GM19238 (cell line): ENCODE results near the gene PRSS56.
"Not testable (repeated sequence)": the region's sequence is repeated elsewhere in the genome, so short reads cannot be mapped to it uniquely, and the experiment has no call there.

Source experiments
- DNase-seq: peaks from one replicate; pipeline ENCODE4 v3.0.0; 2011; ENCODE audit warnings: low spot score; ENCODE audit not compliant: insufficient read length

The PRSS56 gene

DNA sequence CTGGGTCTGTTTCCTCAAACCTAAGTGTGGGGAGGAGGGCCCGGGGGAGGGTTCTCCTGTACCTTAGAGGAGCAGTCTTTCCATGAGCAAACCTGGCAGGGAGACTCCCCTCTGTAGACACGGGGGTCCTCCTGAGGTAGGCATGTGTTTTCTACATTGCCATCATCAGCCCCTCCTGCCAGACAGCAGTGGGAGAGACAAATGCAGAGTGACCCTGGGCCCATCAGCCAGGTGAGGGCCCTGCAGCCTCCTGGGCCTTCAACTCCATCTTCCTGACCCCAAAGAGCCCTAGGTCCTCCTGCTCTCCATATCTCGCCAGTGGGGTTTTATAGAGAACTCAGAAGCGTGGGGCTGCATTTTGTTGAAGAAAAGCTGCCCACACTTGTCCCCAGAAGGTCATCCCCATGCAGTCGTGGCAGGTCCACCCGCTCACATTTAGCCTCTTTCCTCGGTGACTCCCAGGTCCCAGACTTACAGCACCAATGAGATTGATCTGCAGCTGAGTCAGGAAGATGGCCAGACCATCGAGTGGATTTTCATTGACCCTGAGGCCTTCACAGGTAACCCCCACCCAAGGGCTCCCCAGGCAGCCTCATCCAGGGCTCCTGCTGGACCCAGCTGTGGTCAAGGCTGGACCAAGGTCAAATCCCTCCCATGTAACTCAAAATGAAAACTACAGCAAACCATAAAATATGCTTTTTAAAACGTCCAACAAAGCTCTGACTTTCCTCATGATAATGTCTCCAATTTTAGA is 21.9 kb downstream of the PRSS56 start:
- DNase-seq = no peak

DNA sequence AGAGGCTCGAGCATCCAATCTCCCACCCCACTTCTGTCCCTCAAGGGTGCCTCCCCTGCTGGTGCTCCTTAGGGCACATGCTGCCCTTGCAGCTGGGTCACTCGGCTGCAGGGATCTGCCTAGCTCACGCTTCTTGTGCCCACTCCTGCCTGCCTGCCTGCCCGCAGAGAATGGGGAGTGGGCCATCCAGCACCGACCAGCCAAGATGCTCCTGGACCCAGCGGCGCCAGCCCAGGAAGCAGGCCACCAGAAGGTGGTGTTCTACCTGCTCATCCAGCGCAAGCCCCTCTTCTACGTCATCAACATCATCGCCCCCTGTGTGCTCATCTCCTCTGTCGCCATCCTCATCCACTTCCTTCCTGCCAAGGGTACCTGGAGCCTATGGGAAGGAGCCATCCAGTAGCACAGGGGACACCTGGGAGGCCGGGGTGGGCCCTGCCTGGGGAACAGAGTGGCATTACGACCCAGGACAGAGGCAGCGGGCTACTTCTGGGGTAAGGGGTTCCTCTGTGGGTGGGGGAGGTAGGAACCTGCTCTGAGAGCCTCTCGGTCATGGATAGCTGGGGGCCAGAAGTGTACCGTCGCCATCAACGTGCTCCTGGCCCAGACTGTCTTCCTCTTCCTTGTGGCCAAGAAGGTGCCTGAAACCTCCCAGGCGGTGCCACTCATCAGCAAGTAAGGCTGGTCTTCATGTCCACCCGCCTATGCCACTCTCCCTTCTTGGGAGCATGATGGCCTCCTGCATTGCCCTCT is 22.7 kb downstream of the PRSS56 start:
- DNase-seq = no peak

DNA sequence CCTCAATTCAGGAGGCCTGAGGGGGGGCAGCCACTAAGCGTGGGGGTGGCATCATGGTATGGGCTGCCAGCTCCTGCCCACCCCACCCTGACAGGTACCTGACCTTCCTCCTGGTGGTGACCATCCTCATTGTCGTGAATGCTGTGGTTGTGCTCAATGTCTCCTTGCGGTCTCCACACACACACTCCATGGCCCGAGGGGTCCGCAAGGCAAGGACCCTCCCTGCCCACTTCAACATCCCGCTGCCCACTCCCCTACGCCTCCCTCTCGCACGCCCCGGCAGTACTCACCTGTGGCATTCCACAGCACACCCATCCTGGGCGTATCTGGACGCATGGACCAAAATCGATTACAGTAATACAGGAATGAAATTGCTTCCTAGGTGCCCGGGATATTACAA is 23.3 kb downstream of the PRSS56 start:
- DNase-seq = no peak

DNA sequence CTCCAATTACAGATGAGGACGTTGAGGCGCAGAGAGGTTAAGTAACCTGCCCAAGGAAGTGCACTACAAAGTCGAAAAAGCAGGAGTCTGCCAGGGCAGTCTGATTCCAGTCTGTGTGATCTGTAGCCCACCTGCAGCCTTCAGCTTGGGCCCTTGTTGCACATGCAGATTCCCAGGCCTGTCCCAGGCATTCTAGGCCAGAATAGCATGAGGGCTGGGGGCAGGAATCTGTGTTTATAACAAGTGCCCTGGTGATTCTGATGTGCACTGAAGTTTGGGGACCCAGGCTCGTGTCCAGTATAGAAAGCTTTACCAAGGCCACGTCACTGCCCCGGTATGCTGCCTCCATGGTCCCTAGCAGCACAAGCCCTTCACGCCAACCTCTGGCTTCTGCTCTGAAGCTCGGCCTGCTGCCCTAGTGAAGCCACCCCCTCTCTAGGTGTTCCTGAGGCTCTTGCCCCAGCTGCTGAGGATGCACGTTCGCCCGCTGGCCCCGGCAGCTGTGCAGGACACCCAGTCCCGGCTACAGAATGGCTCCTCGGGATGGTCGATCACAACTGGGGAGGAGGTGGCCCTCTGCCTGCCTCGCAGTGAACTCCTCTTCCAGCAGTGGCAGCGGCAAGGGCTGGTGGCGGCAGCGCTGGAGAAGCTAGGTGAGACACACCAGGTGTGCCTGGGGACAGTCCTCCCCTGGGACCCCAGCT is 23.9 kb downstream of the PRSS56 start:
- no peak for DNase-seq

DNA sequence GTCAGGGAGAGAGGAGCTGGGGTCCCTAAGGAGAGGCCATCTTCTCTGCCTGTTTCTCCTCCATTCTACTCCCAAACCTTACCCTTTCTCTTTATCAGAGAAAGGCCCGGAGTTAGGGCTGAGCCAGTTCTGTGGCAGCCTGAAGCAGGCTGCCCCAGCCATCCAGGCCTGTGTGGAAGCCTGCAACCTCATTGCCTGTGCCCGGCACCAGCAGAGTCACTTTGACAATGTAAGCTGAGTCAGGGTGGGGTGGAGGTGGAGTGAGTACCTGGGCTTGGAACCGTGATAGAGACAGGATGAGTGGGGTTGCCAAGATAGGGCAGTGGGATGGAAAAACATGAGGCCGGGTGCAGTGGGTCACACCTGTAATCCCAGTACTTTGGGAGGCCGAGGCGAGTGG is 24.5 kb downstream of the PRSS56 start:
- DNase-seq = no peak

DNA sequence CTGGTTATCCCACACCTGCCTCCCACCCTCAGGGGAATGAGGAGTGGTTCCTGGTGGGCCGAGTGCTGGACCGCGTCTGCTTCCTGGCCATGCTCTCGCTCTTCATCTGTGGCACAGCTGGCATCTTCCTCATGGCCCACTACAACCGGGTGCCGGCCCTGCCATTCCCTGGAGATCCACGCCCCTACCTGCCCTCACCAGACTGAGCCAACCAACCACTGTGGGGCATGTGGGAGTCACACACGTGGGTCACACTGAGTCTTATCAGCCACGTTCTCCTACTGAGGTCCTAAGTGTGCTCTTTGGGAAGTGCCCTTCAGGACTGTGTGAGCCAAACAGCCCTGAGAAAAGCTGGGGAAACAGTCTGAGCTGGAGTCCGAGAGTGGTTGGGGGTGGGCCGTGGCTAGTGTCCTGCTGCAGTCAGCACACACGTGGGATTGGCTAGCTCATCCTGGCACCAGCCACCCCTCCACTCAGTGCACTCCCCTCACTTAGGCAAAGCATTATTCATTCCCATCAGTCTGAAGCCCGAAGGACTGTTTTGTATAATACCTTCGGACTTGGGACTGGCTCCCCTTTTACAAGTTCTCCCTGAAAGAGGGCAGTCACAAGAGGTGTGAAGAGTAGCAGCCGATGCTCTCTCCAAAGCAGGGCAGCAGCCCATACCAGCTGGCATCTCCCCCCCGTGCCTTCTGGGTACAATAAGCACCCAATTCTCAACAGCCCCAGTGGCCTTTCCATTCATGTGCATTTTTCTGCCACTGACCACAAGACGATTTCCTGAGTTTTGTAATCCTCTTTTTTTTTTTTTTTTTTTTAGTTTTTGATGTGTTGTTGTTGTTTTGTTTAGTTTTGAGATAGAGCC is 25.6 kb downstream of the PRSS56 start:
- no peak for DNase-seq

DNA sequence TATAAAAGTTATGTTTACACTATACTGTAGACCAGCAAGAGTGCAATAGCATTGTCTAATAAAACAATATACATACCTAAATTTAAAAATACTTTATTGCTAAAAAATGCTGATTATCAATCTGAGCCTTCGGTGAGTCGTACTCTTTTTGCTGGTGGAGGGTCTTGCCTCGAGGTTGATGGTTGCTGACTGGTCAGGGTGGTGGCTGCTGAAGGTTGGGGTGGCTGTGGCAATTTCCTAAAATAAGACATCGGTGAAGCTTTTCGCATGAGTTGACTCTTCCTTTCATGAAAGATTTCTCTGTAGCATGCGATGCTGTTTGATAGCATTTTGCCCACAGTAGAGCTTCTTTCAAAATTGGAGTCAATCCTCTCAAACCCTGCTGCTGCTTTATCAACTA is 27.8 kb downstream of the PRSS56 start:
- no peak for DNase-seq

DNA sequence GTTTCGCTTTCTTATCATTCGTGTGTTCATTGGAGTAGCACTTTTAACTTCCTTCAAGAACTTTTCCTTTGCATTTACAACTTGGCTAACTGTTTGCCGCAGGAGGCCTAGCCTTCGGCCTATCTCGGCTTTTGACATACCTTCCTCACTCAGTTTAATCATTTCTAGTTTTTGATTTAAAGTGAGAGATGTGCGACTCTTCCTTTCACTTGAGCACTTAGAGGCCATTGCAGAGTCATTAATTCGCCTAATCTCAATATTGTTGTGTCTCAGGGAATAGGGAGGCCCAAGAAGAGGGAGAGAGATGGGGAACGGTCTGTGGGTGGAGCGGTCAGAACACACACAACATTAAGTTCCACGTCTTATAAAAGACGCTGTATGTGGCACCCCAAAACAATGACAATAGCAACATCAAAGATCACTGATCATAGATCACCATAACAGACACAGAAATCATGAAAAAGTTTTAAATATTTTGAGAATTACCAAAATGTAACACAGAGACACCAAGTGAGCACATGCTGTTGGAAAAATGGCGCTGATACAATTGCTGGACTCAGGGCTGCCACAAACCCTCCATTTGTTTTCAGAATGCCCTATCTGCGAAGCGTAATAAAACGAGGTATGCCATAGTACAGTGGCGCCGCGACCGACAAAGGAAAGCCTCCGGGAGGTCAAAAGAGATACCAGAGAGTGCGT is 29.6 kb downstream of the PRSS56 start:
- DNase-seq = no peak

DNA sequence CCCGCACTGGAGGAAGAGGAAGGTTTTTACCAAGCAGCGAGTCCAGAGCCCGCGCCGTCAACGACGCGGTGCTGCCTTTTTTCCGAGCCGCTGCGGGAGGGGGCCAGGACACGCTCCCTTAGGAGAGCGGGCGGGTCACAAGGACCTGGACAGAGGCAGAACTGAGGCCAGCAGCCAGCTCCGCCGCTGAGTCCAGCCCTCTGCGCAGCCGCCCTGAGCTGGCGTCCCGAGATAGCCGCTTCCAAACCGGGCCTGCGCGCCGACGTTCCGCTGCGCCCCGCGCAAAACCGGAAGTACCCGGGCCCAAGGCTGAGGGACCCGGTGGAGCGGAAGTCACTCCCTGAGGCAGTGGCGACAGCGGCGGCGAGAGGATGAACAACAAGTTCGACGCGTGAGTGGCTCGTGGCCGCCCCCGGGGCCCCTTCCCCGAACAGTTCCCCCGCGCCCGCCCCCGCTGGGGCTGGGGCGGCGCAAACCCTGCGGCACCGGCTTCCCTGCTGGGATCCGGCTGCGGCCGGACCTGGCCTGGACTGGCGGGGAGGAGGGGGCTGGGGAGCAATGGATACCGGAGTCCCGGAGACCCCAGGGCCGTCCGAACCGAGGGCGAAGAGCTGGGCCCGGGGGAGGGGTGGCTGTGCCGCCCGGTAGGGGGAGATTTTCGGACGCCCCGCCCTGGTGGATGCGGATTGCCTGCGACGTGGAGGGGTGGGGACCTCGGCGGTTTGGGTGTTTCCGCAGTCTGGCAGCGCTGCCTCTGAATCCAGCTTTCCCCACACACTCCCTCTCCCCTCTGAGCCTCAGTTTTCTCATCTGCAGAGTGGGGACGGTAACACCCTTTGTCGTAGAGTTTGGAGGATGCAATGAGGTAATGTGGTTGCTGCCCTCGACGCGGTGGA is 30.4 kb downstream of the PRSS56 start, which contains the start of the genes EIF4E2 and TIGD1:
TSS of gene EIF4E2 (plus strand) at position 336 of the 896 bp plus-strand sequence. CDS start at position 372, 36 bp downstream.
TSS of gene TIGD1 (minus strand) at position 204 of the 896 bp plus-strand sequence. CDS start 675 bp downstream, outside the sequence.
- peak; percentile 99 for DNase-seq

DNA sequence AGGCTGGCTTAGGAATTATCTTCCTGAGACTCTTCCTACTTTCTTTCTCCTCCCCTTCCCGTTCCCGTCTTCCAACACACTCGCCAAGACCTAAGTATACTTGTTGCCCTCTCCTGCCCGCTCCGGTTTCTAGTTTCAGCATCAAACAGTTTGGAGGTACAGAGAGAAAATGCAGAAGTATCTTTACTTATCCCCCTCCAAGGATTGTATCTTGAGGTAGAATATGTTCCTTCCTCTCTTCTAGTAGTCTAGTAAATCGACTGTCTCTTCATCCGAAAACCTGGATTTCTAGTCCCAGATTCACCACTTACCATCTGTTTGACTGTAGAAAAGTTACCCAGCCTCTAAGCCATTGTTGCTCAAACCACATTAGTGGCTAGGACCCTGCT is 31.1 kb downstream of the PRSS56 start:
- no peak for DNase-seq

DNA sequence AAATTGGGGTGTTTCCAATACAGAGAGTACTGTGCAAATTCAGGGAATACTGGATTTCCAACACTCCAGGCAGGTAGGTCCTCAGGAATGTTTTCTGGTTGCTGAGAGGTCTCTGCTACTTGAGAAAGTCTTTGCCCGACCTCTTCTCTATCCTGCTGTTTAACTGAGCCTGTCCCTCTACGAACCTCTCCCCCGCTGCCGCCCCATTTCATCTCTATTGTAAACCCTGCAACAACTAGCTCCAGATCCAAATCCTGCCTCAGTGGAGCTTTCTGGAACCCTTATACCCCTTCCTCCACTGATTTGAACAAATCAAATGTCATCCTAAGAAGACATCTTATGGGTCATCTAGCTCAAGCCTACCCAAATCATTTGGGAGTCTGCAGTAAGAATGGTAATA is 31.6 kb downstream of the PRSS56 start:
- no peak for DNase-seq

DNA sequence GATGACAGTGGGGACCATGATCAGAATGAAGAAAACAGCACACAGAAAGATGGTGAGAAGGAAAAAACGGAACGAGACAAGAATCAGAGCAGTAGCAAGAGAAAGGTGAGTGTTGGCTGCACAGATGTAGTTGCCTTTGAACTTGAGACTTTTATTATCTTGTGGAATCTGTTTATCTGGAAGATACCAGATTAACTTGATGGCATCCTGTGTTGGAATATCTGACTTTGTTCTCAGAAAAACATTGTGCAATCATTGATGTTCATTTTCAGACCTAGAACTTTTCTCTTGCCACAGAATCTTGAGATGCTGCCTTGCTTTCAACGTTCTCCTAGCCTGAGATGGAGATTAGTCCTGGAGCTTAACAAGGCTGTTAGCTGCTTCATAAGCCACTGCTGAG is 36.2 kb downstream of the PRSS56 start:
- no peak for DNase-seq

DNA sequence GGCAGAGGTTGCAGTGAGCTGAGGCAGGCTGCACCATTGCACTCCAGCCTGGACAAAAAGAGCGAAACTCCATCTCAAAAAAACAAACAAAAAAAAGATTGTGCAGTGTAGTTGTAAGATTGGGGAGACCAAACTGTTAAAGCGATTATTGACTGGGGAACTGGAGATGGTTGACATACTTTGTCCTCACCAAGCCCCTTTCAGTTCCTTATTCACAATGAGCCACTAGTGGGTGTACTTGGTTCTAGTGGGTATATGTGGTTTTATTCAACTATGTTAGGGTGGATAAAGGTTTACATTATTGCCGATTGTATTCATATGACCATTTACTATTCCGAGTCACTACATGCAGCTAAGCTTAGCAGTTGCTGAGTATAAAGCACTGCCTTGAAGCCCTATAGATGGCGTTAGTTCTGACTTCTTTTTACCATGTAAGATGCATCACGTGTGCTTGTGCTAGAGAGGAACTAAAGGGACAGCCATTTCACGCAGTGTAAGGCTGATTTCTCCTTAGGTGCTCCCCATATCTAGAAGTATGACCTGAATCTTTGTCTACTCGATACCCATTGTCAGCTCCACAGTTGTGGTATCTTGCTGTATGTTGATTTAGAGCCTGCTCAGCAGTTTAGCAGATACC is 42.4 kb downstream of the PRSS56 start:
- DNase-seq = no peak

DNA sequence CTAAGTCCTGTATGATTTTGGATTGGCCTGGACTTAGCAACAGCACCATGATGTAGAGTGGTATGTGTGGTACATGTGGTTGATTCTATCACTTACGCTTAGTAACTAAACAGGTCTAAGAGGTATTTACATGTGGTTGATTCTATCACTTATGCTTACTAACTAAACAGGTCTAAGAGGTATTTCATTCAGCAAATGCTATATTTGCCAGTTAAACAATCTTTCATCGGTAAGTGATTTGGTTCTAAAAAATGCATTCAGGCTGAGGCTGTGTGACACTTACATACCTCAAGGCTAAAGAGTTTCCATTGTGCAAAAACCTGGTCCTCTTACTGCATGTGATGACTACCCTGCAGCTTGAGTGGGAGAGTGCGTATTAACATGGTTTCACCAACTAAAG is 43.4 kb downstream of the PRSS56 start:
- DNase-seq = no peak

DNA sequence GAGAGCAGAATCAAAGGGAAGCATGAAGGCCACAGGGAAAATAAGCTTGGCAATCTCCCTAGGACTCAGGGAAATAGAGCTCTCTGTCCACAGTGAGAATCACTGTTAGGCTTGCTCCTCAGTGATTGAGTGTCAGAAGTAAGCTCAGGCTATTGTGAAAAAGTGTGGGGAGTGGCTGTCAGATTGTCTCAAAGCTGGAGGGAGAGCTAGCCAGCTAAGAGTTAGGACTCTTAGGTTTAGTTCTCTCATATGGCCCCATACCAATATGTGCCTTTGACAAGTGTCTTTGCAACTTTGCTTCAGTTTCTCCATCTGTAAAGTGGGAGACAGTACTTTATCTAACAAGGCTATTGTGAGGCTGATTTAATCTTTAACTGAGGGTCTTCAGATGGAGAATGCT is 47.5 kb downstream of the PRSS56 start:
- no peak for DNase-seq

DNA sequence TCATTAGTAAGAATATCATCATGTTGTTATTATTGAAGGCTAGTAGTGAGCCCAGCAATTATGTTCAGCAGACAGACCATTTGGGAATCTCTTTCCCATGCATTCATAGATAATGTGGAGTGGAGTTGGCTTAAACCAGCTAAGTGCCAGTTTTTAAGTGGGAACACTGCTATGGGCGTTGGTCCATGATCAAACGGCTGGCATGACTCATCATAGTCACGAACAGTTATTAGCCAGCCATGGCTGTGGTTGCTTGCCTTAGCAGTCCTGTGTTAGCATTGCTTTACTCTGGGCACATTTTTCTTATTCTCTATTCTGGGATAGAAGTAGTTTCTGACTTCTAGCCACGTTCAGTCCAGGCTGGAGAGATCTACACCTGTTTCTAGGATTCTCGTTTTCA is 48.0 kb downstream of the PRSS56 start:
- no peak for DNase-seq

DNA sequence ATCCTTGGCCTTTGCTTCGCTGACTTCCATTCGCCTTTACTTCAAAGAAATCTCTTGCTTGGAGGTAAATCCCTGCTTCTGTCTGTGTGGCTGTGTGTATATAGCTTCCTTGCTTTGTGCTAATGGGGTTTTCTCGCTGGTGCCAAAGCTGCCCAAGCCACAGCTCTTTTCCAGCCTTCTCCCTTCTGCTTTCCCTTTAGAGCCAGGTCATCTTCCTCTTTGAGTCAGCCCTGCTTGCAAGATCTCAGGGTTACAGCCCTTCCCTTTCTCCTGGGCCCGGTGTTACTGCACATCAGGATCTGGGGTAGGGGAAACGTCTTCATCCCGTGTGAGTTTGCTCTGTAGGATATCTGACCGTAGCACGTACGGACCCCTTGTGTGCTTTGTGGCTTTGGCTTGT is 49.4 kb downstream of the PRSS56 start:
- DNase-seq = no peak

DNA sequence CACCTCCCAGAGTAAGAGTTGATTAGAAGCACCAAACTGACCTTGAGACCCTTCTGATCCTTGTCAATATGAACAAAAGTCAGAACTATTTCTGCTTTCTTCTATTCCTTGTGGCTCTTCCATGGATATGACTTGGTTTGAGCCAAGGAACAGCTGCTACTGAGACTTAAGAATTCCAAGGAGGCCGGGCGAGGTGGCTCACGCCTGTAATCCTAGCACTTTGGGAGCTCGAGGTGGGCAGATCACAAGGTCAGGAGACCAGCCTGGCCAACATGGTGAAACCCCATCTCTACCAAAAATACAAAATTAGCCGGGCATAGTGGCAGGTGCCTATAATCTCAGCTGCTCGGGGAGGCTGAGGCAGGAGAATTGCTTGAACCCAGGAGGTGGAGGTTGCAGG is 50.3 kb downstream of the PRSS56 start:
- DNase-seq = not testable (repeated sequence)

DNA sequence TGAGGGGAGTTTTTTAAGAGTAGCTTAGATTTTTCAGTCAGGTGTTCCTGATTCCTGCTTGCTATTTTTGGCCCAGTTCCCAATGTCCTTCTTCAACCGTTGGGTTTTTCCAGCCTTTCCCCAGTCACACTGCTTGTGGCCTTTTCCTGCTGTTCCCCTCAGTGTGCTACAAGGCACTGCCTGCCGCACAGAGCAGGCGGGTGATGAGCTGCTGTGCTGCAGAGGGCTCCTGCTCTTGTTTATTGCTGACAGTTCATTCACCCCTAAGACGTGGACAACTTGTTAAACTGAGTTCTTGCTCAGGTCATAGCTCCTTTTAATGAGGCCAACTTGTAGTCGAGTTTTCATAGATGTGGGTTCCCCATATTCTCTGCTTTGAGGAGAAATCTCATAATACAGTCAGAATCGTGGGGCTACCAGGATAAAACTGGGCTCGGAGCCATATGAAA is 50.9 kb downstream of the PRSS56 start:
- DNase-seq = no peak
